NCI-H226 (cell line): ENCODE results near the gene BPTF.
A peak's percentile ranks its signal among the peaks of the same experiment; 100 is the strongest.
"Not testable (repeated sequence)": the region's sequence is repeated elsewhere in the genome, so short reads cannot be mapped to it uniquely, and the experiment has no call there.

Experiments used
- DNase-seq: peaks from one replicate; pipeline ENCODE4 v3.0.0-alpha.2; 2015

The BPTF gene

GRCh38 chr17:67884741-67885140 lies 59.4 kb downstream of the BPTF start:
- DNase-seq: no peak

DNA sequence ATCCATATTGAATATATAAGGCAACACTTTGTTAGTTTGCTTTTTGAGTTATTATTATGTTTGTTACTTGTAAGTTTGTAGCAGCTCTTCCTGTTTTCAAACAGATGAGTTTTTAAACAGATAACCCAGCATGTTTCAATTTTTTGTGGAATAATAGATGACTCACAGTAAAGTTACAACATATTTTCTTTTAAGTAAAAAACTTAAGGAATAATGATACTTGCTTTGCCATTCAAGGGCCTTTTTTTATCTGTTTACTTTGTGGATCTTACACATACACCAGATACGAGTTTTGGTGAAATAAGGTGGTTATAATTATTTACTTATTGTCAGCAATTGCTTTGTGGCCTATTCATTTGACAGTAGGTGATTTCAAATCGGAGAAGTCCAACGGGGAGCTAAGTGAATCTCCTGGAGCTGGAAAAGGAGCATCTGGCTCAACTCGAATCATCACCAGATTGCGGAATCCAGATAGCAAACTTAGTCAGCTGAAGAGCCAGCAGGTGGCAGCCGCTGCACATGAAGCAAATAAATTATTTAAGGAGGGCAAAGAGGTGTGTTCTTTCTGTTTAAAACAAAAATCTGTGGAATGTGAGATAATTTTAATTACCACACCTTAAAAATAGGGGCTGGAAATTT lies 66.3 kb downstream of the BPTF start:
- peak; percentile 60 for DNase-seq

DNA sequence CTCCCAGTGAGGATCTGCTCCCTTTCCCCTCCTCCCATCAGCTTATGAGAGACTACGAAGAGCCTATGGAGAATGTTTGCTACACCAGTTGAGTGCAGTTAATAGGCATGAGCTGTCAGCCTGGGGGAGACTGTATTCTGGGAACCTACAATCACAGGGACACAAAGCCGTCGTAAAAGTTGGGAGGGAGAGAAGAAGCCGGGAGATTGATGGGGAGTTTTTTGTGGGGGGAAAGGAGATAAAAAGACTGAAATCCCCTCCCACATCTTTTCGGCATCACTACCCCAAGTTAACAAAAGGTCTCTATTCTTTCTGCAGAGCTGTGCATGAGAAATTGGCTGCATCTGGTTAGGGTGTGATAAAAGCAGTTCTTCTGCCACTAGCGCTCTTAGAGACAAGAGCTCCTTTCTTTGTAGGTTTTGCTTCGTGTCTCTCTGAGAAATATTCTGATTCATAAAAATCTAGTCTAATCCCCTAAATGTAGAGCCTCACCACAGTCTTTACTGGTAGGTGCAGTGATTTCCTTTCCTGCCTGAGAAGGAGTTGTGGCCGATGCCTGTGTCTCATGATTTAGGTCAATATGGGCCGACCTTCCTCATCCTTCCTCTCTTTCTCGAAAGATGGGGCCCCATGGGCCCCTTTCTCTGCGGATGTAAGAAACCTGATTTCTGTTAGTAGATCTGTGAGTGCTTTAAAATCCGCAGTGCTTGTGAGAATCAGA lies 77.4 kb downstream of the BPTF start:
- no peak for DNase-seq

DNA sequence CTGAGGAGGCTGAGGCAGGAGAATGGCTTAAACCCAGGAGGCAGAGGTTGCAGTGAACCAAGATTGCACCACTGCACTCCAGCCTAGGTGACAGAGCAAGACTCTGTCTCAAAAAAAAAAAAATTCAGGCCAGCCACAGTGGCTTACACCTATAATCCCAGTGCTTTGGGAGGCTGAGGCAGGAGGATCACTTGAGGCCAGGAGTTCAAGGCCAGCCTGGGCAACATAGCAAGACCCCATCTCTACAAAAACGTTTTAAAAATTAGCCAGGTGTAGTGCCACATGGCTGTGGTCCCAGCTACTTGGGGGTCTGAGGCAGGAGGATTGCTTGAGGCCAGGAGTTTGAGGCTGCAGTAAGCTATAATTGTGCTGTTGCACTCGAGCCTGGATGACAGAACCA lies 80.0 kb downstream of the BPTF start:
- not testable (repeated sequence) for DNase-seq

DNA sequence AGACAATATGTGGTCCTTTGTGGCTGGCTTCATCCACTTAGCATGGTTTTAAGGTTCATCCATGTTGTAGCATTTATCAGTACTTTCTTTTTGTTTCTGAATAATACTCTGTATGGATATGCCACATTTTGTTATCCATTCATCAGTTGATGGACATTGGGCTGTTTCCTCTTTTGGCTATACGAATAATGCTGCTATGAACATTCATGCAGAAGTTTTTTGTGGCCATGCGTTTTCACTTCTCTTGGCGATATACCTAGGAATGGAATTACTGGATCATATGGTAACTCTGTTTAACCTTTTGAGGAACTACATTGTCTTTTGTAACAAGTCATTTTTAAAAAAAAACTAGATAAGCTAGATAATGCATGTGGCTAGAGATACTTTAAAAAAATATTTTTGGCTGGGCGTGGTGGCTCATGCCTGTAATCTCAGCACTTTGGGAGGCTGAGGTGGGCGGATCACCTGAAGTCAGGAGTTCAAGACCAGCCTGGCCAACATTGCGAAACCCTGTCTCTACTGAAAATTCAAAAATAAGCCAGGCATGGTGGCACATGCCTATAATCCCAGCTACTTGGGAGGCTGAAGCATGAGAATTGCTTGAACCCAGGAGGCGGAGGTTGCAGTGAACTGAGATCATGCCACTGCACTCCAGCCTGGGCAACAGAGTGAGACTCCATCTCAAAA lies 85.0 kb downstream of the BPTF start:
- not testable (repeated sequence) for DNase-seq

GRCh38 chr17:67911059-67911782 lies 85.9 kb downstream of the BPTF start:
- DNase-seq: no peak

- no peak for DNase-seq
Observed at GRCh38 chr17:67912088-67912487, 86.8 kb downstream of the BPTF start.

DNA sequence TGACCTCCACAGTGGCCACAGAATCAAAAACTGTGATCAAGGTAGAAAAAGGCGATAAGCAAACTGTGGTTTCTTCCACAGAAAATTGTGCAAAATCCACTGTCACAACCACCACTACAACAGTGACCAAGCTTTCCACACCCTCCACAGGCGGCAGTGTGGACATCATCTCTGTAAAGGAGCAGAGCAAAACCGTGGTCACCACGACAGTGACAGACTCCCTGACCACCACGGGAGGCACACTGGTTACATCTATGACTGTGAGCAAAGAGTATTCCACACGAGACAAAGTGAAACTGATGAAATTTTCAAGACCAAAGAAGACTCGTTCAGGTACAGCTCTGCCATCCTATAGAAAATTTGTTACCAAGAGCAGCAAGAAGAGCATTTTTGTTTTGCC lies 87.4 kb downstream of the BPTF start:
- no peak for DNase-seq

GRCh38 chr17:67920212-67920611 lies 94.9 kb downstream of the BPTF start:
- no peak for DNase-seq

DNA sequence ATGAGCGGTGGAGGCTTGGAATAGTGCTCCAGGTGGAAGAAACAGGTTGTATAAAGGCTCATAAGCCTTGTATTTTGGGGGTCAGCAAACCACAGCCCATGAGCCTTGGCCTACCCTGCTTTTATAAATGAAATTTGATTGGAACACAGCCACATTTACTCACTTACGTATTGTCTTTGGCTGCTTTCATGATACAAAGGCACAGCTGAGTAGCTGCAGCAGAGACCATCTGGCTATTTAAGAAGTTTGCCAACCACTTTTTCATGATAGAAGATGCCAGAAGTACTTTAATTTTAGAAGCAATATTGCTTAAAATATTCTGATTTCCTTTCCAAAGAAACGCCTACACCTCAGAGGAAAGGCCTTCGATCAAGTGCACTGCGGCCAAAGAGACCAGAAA lies 97.2 kb downstream of the BPTF start:
- no peak for DNase-seq

- not testable (repeated sequence) for DNase-seq
Observed at GRCh38 chr17:67928842-67929241, 103.5 kb downstream of the BPTF start.

DNA sequence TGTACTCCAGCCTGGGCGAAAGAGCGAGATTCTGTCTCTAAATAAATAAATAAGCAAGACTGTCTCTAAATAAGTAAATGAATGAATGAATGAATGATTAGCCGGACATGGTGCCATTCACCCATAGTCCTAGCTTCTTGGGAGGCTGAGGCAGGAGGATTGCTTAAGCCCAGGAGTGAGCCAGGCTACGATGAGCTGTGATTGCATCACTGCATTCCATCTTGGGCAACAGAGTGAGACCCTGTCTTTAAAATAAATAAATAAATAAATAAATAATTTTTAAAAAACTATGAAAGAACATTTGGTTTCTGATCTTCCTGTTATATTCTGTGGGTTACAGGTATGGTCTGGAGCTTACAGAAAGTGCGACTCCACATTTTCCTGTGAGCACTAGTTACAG lies 105.9 kb downstream of the BPTF start:
- DNase-seq: no peak

GRCh38 chr17:67942810-67943209 lies 117.5 kb downstream of the BPTF start:
- DNase-seq: no peak

- no peak for DNase-seq
Observed at GRCh38 chr17:67944035-67944434, 118.7 kb downstream of the BPTF start.

GRCh38 chr17:67946513-67946912 lies 121.2 kb downstream of the BPTF start:
- DNase-seq: no peak

DNA sequence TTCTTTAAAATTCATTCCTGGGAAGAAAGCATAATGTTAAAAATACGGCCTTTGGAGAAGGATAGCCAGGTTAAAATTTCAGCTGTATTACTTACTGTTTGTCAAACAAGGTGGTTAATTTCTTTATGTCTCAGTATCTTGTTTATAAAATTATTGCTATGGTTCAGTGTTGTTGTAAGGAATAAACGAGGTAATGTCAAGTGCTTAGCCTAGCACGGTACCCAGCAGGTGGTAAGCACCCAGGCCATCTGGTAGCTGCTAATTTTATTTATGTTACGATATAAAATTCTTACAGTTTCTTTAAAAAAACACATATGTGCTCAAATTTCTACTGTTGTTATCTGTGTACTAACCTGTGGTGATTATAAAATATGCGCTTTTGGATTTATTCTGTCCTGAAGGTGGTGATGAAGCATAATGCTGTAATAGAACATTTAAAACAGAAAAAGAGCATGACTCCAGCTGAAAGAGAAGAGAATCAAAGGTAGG lies 122.1 kb downstream of the BPTF start:
- no peak for DNase-seq

DNA sequence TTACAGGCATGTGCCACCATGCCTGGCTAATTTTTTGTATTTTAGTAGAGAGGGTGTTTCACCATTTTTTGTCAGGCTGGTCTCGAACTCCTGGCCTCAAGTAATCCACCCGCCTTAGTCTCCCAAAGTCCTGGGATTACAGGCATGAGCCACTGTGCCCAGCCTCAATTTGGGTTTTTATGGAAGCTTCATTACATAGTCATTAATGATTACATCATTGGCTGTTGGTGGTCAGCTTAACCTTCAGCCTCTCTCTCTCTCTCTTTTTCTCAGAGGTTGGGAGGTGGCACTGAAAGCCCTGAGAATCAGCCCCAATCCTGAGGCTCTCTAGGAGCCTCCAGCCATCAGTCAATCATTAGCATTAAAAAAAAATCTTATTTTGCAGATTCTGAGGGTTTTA lies 125.6 kb downstream of the BPTF start:
- DNase-seq: no peak

- DNase-seq: no peak
Observed at GRCh38 chr17:67959510-67959909, 134.2 kb downstream of the BPTF start.

DNA sequence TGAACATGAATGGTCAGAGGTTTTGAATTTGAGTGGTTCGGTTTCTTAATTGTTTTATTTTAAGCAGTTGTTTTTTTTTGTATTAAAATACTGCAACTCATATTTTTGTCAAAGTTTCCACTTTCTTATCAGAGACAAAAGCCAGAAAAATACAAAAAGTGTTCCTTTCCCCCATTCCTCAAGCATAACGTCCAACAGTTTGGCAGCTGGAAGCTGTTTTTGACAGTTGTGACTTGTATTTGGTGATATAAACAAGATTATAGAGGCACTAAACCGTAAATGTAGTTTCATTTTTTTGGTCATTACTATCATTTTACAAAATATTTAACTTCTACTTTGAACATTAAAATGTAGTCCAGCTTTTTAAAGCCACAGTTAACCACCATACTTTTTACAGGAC lies 135.0 kb downstream of the BPTF start:
- not testable (repeated sequence) for DNase-seq

- not testable (repeated sequence) for DNase-seq
Observed at GRCh38 chr17:67962156-67962555, 136.9 kb downstream of the BPTF start.

GRCh38 chr17:67963145-67963572 lies 137.9 kb downstream of the BPTF start:
- DNase-seq: peak; percentile 7

- no peak for DNase-seq
Observed at GRCh38 chr17:67970783-67971182, 145.5 kb downstream of the BPTF start.

- DNase-seq: no peak
Observed at GRCh38 chr17:67974185-67974584, 148.9 kb downstream of the BPTF start.
